Testis (tissue), 3 donors: ENCODE results near the gene SERGEF. TPM values are rescaled to one million over a fixed set of nuclear protein-coding genes. Genes with fewer than 3 reads are reported as not detected.

Experiments
- DNase-seq: peaks from one replicate; pipeline ENCODE4 v3.0.0-alpha.2; 2019
- H3K27ac ChIP-seq, 2 donors: fragments of 200-600 bp; sonication (generic); one replicate each; pipeline ENCODE4 v1.5.1; 2019
- H3K27me3 ChIP-seq: fragments of 200-600 bp; sonication (generic); one replicate; pipeline ENCODE4 v1.5.1; 2019
- H3K36me3 ChIP-seq: fragments of 200-600 bp; sonication (generic); one replicate; pipeline ENCODE4 v1.5.1; 2017; ENCODE audit warnings: low read depth; ENCODE audit errors: missing control alignments
- H3K4me1 ChIP-seq: fragments of 200-600 bp; sonication (generic); one replicate; pipeline ENCODE4 v1.5.1; 2019
- H3K4me3 ChIP-seq, 2 donors: fragments of 200-600 bp; sonication (generic); one replicate each; pipeline ENCODE4 v1.5.1; 2017 to 2019
- H3K9me3 ChIP-seq: fragments of 200-600 bp; sonication (generic); one replicate; pipeline ENCODE4 v1.5.1; 2017
- CTCF ChIP-seq, 3 experiments: fragments of 450-650 bp in 2 of 3; fragments of 200-600 bp in 1 of 3; sonication (generic) in 1 of 3; IDR thresholded peaks; one replicate each; pipeline ENCODE4 v1.5.1; 2016 to 2019; ENCODE audit warnings: antibody characterized with exemption in 3 of 3, mild to moderate bottlenecking in 2 of 3, moderate library complexity in 1 of 3
- POLR2A ChIP-seq: fragments of 450-650 bp; IDR thresholded peaks from one replicate; pipeline ENCODE4 v1.6.1; 2017; ENCODE audit warnings: antibody characterized with exemption, mild to moderate bottlenecking, moderate library complexity
- WGBS, 2 donors: methylation state at CpG; one replicate each; pipeline ENCODE4 v1.1.5; 2018; 5-methylcytosine and 5-hydroxymethylcytosine counted together
- intact Hi-C: fragments of 100-400 bp; cut with DNase I; formaldehyde crosslinking; loops from one replicate; pipeline ENCODE4 v1.15.1; 2023; ENCODE audit warnings: low total_unique reads
- polyA plus RNA-seq: library from polyadenylated mRNA; stranded (reverse); fragments of 350-450 nt; fragmentation: Illumina TruSeq; extraction: RNeasy Lipid Tissue Mini Kit (QIAGEN cat#74804); gene quantifications from one replicate; pipeline ENCODE4 v1.2.3, GENCODE V29; 2014; ENCODE audit warnings: low read depth, low replicate concordance; ENCODE audit not compliant: insufficient read depth
- total RNA-seq, 2 donors: library from RNA; depleted of rRNA; stranded (reverse); fragments of >200 nt; gene quantifications; one replicate each; pipeline ENCODE4 v1.2.3, GENCODE V29; 2016

The SERGEF gene
- total and polyA plus RNA-seq, 3 donors from 2014 or later = 12.5 to 37.5 (median 23.1) TPM

DNA sequence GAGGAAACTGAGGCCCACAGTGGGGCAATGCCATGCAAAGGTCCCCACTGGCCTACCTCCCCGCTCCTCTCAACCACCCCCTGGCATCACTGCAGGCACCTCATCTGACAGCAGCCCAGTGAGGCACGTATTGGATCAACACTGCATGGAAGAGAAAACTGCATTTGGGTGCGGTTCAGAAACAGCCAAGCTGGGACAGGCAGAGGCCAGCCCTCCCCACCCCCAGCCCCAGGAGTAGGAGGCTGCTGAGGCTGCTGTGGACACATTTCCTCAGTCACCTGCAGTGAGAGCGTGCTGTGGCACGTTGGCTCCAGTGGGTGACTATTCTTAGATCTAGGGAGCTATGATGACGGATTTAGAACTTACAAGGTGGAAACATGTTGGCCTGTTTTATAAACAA lies 214.6 kb downstream of the SERGEF start:
- intact Hi-C loops = no loop called here
- H3K4me1 ChIP-seq = no peaks in the 10 kb centered on the region
- no peaks in the 10 kb centered on the region for H3K27me3 ChIP-seq
- H3K4me3 ChIP-seq = no peak overlapping the region
- no peak for DNase-seq
- no peak for TF ChIP-seq CTCF (IDR thresholded peaks at IDR 0.05)
- TF ChIP-seq POLR2A = no peak
- 92 to 97% methylated on average over 4 to 6 of the region's 6 CpGs for WGBS, 2 donors
- no peaks in the 10 kb centered on the region for H3K9me3 ChIP-seq
- no peak overlapping the region for H3K27ac ChIP-seq
- H3K36me3 ChIP-seq = no peaks in the 10 kb centered on the region

GRCh38 chr11:17796154-17796553 lies 216.7 kb downstream of the SERGEF start:
- TF ChIP-seq CTCF (IDR thresholded peaks at IDR 0.05) = no peak
- no peak for TF ChIP-seq POLR2A
- Histone ChIP-seq H3K4me3 (no peak overlapping the region), H3K4me1 (no peaks in the 10 kb centered on the region), H3K27ac (no peak overlapping the region), H3K9me3 (no peaks in the 10 kb centered on the region), H3K27me3 (no peaks in the 10 kb centered on the region), H3K36me3 (no peaks in the 10 kb centered on the region)
- DNase-seq = no peak
- WGBS, 2 donors = 95 to 97% methylated on average over 2 of the region's 2 CpGs
- intact Hi-C loops = no loop called here

GRCh38 chr11:17794981-17795380 lies 217.9 kb downstream of the SERGEF start:
- no peak overlapping the region for H3K27ac ChIP-seq
- H3K4me1 ChIP-seq = no peaks in the 10 kb centered on the region
- WGBS, 2 donors = 98% methylated on average over 5 of the region's 5 CpGs
- H3K36me3 ChIP-seq = no peaks in the 10 kb centered on the region
- H3K27me3 ChIP-seq = no peaks in the 10 kb centered on the region
- no peak overlapping the region for H3K4me3 ChIP-seq
- intact Hi-C loops = no loop called here
- no peaks in the 10 kb centered on the region for H3K9me3 ChIP-seq
- no peak for DNase-seq
- TF ChIP-seq CTCF (IDR thresholded peaks at IDR 0.05) = no peak
- TF ChIP-seq POLR2A = no peak

DNA sequence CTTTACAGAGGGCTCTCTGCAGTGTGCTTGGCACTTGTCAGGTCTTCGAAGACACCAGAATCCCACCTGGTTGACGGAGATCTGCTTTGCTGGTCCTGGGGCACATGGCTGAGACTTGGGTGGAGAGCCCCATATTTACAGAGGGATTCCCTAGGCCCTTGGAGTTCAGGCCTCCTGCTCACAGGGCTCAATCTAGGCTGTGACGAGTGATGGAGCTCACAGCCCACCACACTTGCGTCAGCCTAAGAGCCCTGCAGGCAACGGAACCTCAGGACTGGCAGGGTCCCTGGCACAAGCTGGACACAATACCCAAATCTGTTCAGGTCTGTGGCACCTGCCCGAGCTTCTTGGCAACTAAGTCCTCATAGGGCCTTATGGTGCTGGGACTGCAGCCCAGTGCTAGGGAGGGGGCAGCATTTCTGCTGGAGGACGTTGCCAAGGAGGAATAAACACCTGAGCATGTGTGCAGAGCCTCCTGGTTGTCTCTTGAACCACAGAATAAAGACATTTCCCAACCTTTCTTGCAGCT lies 219.1 kb downstream of the SERGEF start:
- WGBS, 2 donors = 97 to 98% methylated on average over 2 to 7 of the region's 7 CpGs
- no peak overlapping the region for H3K4me3 ChIP-seq
- no peak for DNase-seq
- no peaks in the 10 kb centered on the region for H3K36me3 ChIP-seq
- no peaks in the 10 kb centered on the region for H3K9me3 ChIP-seq
- no peak overlapping the region for H3K27ac ChIP-seq
- H3K27me3 ChIP-seq = no peaks in the 10 kb centered on the region
- intact Hi-C loops = no loop called here
- TF ChIP-seq CTCF (IDR thresholded peaks at IDR 0.05) (no peak), POLR2A (no peak)
- no peaks in the 10 kb centered on the region for H3K4me1 ChIP-seq

GRCh38 chr11:17792161-17792560 lies 220.7 kb downstream of the SERGEF start:
- Histone ChIP-seq H3K27me3 (no peaks in the 10 kb centered on the region), H3K36me3 (no peaks in the 10 kb centered on the region), H3K9me3 (no peaks in the 10 kb centered on the region), H3K4me3 (no peak overlapping the region), H3K27ac (no peak overlapping the region), H3K4me1 (no peaks in the 10 kb centered on the region)
- TF ChIP-seq POLR2A = no peak
- no peak for TF ChIP-seq CTCF (IDR thresholded peaks at IDR 0.05)
- no peak for DNase-seq
- intact Hi-C loops = no loop called here
- WGBS, 2 donors = 95% methylated on average over 9 of the region's 9 CpGs
